Sigmoid colon (tissue), 7 donors: ENCODE measurements around the gene PCSK5. TPM values are rescaled to one million over a fixed set of nuclear protein-coding genes. Genes with fewer than 3 reads are reported as not detected.
"Not testable (repeated sequence)": the region's sequence is repeated elsewhere in the genome, so short reads cannot be mapped to it uniquely, and the experiment has no call there.

ENCODE experiments used
- DNase-seq: peaks from one replicate; pipeline ENCODE4 v3.0.0-alpha.2; 2019
- H3K27ac ChIP-seq, 4 donors: fragments of 200-600 bp; sonication (generic); one replicate each; pipeline ENCODE4 v1.5.1; 2016 to 2019; ENCODE audit warnings: mild to moderate bottlenecking in 1 of 4
- H3K27me3 ChIP-seq, 3 donors: fragments of 200-600 bp; sonication (generic); one replicate each; pipeline ENCODE4 v1.5.1; 2019; ENCODE audit warnings: mild to moderate bottlenecking in 1 of 3
- H3K36me3 ChIP-seq, 4 donors: fragments of 200-600 bp; sonication (generic); one replicate each; pipeline ENCODE4 v1.5.1; 2016 to 2019
- H3K4me1 ChIP-seq, 4 donors: fragments of 200-600 bp; sonication (generic); one replicate each; pipeline ENCODE4 v1.5.1; 2017 to 2019
- H3K4me3 ChIP-seq, 4 donors: fragments of 200-600 bp; sonication (generic); one replicate each; pipeline ENCODE4 v1.5.1; 2017 to 2019; ENCODE audit warnings: mild to moderate bottlenecking in 2 of 4, moderate library complexity in 1 of 4
- H3K9me3 ChIP-seq, 4 donors: fragments of 200-600 bp in 3 of 4; sonication (generic) in 3 of 4; one replicate each; pipeline versions ENCODE4 v1.5.1 to v1.6.1; 2013 to 2019
- CTCF ChIP-seq, 4 experiments: fragments of 450-650 bp in 3 of 4; fragments of 200-600 bp in 1 of 4; IDR thresholded peaks; one replicate each; pipeline ENCODE4 v1.5.1; 2016 to 2019; ENCODE audit warnings: antibody characterized with exemption in 4 of 4, mild to moderate bottlenecking in 3 of 4, moderate library complexity in 2 of 4
- EP300 ChIP-seq, 4 donors: sonication (generic); formaldehyde crosslinking; IDR thresholded peaks; one replicate each; pipeline ENCODE4 v1.6.1; 2017; ENCODE audit warnings: antibody characterized with exemption in 4 of 4
- POLR2A ChIP-seq, 2 donors: fragments of 450-650 bp; IDR thresholded peaks; one replicate each; pipeline ENCODE4 v1.6.1; 2016; ENCODE audit warnings: antibody characterized with exemption in 2 of 2, mild to moderate bottlenecking in 2 of 2, moderate library complexity in 2 of 2
- POLR2AphosphoS5 ChIP-seq, 4 donors: sonication (generic); formaldehyde crosslinking; IDR thresholded peaks; one replicate each; pipeline ENCODE4 v1.6.1; 2017; ENCODE audit warnings: antibody characterized with exemption in 4 of 4
- WGBS, 2 donors: extraction: QIAGEN DNeasy Blood & Tissue Kit; methylation state at CpG; one replicate each; pipeline ENCODE4 v1.1.7; 2013; 5-methylcytosine and 5-hydroxymethylcytosine counted together
- intact Hi-C: fragments of 100-400 bp; cut with DNase I; formaldehyde crosslinking; loops from one replicate; pipeline ENCODE4 v1.15.1; 2023
- polyA plus RNA-seq, 3 donors: library from polyadenylated mRNA; stranded (reverse); fragments of 200-250 nt; gene quantifications; one replicate each; pipeline ENCODE4 v1.2.3, GENCODE V29; 2013
- total RNA-seq, 4 donors: library from RNA; depleted of rRNA; stranded (reverse); fragments of >200 nt; gene quantifications; one replicate each; pipeline ENCODE4 v1.1.0, GENCODE V29; 2016
- donor health status: healthy with polysubstance abuse.
- donor health status: Bipolar disorder and iron deficiency.
- donor health status: healthy.

PCSK5 gene
- total and polyA plus RNA-seq, 7 donors, result 2.4 to 23.5 (median 8.4) TPM

- H3K27ac ChIP-seq, result peak overlapping the region in 1 of 4 donors; percentile 22
- no peaks in the 10 kb centered on the region for H3K36me3 ChIP-seq
- DNase-seq, result no peak
- peaks cover 0 to 52% (median 39%) of the 10 kb centered on the region in 4 donors for H3K4me1 ChIP-seq
- no peak overlapping the region for H3K4me3 ChIP-seq
- 81 to 95% methylated on average over 4 of the region's 4 CpGs for WGBS, 2 donors
- no peaks in the 10 kb centered on the region for H3K27me3 ChIP-seq
- TF ChIP-seq POLR2AphosphoS5 (IDR thresholded peaks at IDR 0.05) (no peak), EP300 (IDR thresholded peaks at IDR 0.05) (no peak), CTCF (IDR thresholded peaks at IDR 0.05) (no peak), POLR2A (IDR thresholded peaks at IDR 0.05) (no peak)
- H3K9me3 ChIP-seq, result no peaks in the 10 kb centered on the region
- intact Hi-C loops, result no loop called here
These were observed 72.2 kb downstream of the PCSK5 start for GRCh38 chr9:75962662-75963036.

GRCh38 chr9:75963321-75963720, 72.8 kb downstream of the PCSK5 start:
- intact Hi-C loops, H3K27me3 ChIP-seq, DNase-seq, H3K4me3 ChIP-seq, H3K36me3 ChIP-seq, H3K9me3 ChIP-seq: not testable (repeated sequence)
- peak overlapping the region in 1 of 4 donors; percentile 39 for H3K27ac ChIP-seq
- 84 to 93% methylated on average over 9 of the region's 9 CpGs for WGBS, 2 donors
- peaks cover 0 to 46% (median 36%) of the 10 kb centered on the region in 4 donors for H3K4me1 ChIP-seq

GRCh38 chr9:75964427-75964826, 74.0 kb downstream of the PCSK5 start:
- intact Hi-C loops, result no loop called here
- no peak overlapping the region for H3K27ac ChIP-seq
- no peaks in the 10 kb centered on the region for H3K9me3 ChIP-seq
- DNase-seq, result no peak
- 37 to 79% methylated on average over 4 of the region's 4 CpGs for WGBS, 2 donors
- H3K36me3 ChIP-seq, result no peaks in the 10 kb centered on the region
- TF ChIP-seq EP300 (IDR thresholded peaks at IDR 0.05) (no peak), POLR2AphosphoS5 (IDR thresholded peaks at IDR 0.05) (no peak), CTCF (IDR thresholded peaks at IDR 0.05) (no peak)
- no peak overlapping the region for H3K4me3 ChIP-seq
- no peaks in the 10 kb centered on the region for H3K27me3 ChIP-seq
- peaks cover 0 to 45% (median 33%) of the 10 kb centered on the region in 4 donors for H3K4me1 ChIP-seq

- intact Hi-C loops, result no loop called here
- Histone ChIP-seq H3K27ac (no peak overlapping the region), H3K9me3 (no peaks in the 10 kb centered on the region), H3K36me3 (no peaks in the 10 kb centered on the region), H3K27me3 (no peaks in the 10 kb centered on the region), H3K4me3 (no peak overlapping the region), H3K4me1 (peaks cover 0 to 40% (median 29%) of the 10 kb centered on the region in 4 donors)
- no peak for DNase-seq
- 92 to 94% methylated on average over 4 of the region's 4 CpGs for WGBS, 2 donors
- TF ChIP-seq CTCF (IDR thresholded peaks at IDR 0.05) (no peak), POLR2AphosphoS5 (IDR thresholded peaks at IDR 0.05) (no peak), POLR2A (IDR thresholded peaks at IDR 0.05) (no peak), EP300 (IDR thresholded peaks at IDR 0.05) (no peak)
These were observed 74.8 kb downstream of the PCSK5 start for GRCh38 chr9:75965231-75965630.

- DNase-seq, result no peak
- Histone ChIP-seq H3K27ac (no peak overlapping the region), H3K27me3 (no peaks in the 10 kb centered on the region), H3K9me3 (no peaks in the 10 kb centered on the region), H3K36me3 (no peaks in the 10 kb centered on the region), H3K4me3 (no peak overlapping the region), H3K4me1 (peaks cover 0 to 24% (median 16%) of the 10 kb centered on the region in 4 donors)
- intact Hi-C loops, result no loop called here
- no peak for TF ChIP-seq CTCF (IDR thresholded peaks at IDR 0.05)
- TF ChIP-seq POLR2A (IDR thresholded peaks at IDR 0.05), result no peak
- TF ChIP-seq EP300 (IDR thresholded peaks at IDR 0.05), result no peak
- no peak for TF ChIP-seq POLR2AphosphoS5 (IDR thresholded peaks at IDR 0.05)
- 96 to 97% methylated on average over 7 of the region's 7 CpGs for WGBS, 2 donors
These were observed 77.1 kb downstream of the PCSK5 start for GRCh38 chr9:75967556-75967955.
